Stimulated activated CD4-positive, alpha-beta T cell treated with anti-CD3 and anti-CD28 coated beads, Interleukin-4, amount 100 ng/mL, for 4 hours (primary cell): ENCODE measurements around the gene APOBEC3G.

Experiments
- DNase-seq, 2 experiments: peaks; one replicate each; pipeline ENCODE4 v3.0.0-alpha.2; 2020

The APOBEC3G gene

GRCh38 chr22:39128508-39128907 is 51.4 kb downstream of the APOBEC3G start:
- no peak for DNase-seq

- no peak for DNase-seq
These were observed 52.0 kb downstream of the APOBEC3G start for GRCh38 chr22:39129081-39129480.

GRCh38 chr22:39129746-39130145 is 52.7 kb downstream of the APOBEC3G start:
- DNase-seq, result no peak

- DNase-seq, result no peak
These were observed 53.2 kb downstream of the APOBEC3G start for GRCh38 chr22:39130152-39130704.

DNA sequence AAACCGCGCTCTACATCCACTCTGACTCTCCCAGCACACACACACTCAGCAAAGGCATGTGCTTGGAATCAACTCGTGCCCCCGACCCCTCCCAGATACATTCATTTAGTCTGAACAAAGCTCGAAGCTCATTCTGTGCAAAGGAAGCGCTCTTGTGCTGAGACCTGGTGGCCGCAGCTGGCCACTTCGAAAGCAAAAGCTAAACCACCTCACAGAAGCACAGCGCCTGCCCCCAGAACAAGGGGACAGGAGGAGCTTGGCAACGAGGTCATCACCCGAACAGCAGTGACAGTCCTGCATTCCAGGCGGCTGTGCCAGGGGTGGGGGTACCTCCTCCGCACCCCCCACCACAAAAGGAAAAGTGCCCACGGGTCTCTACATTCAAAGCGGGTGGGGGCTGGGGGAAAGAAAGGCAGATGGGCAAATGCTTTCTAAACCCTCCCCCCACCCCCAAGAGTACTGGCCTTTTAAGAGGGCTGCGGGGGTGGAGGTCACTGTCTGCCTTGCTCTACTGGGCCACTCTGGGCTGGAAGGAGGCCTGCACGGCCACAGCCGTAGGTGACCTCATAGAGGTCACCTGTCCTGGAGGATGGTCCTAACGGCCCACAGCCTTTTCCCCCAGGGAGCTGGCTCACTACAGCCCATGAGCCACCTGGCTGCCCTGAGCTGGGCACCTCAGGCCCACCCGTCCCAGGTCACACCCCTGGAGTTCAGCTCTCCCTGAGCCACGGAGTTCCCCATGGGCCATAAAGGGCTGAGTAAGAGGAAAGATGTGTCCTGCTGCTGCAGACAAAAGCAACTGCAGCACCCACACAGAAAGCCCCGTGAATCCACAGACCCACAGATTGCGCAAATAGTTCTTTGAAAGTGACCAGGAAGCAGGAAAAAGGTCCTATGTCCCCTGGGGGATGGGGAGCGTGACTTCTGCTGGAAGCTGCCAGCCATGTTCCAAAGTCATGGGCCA is 54.1 kb downstream of the APOBEC3G start:
- DNase-seq, result no peak

DNA sequence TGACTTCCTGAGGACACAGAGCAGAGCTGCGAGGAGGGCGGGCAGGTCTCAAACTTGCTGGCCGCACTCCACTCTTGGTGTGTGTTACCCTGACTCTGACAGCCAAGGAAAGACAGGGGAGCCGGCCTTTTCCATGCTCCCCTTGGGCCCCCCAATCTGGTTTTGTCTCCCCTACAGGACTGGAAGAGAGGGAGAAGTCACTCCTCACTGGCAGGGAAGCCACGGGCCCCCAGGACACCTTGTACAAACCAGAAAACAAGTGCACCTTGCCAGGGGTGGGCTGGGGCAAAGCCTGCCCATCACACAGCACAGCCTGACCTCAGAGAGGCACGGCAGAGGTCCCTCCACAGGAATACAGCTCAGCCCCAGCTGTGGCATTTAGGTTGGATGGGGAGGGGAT is 55.2 kb downstream of the APOBEC3G start:
- DNase-seq, result no peak

DNA sequence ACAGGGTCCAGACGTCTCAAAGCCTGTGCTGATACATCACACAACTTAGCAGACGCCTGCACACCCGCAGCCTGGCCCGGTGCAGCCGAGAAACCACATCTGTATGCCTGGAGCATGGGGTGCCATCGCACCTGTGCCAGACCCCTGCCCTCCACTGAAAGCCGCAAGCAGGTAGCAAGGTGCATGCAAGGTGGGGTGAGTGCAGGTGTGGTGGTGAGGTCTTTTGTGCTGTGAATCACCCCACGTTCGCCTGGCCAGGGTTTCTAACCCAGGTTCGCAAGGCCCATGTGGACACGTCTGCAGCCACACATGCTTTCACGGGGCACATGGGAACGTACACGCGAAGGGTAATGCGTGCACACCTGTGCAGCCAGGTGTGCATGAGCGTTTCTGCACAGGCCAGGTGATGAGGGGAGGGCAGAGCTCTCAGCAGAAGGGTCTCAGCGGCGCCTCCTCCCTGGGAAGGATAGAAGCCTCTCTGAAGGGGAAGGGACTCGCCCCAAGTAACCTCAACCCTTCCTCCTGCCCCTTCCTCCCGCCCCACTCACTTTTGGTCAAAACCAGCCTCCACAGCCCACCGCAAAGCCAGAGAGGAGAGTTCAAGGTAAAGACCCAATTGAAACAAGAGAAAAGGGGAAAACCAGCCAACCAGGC is 55.9 kb downstream of the APOBEC3G start:
- no peak for DNase-seq

DNA sequence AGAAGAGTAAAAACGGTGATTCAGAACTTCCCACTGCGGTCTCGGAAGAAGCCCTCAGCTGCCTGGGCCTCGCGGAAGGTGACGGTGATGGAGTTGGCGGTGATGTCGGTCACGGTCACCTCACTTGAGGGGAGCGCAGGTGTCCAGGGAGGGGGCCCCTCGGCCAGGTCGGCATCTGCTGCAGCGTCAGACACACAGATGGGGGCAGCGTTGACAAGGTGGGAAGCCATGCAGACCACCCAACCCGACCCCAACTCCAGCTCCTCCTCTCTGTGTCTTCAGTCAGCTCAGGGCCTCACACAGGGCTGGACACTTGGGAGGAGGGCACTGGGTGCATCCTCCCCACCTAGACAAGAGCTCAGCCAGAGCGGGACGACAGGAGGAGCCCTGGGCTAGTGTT is 56.8 kb downstream of the APOBEC3G start:
- no peak for DNase-seq

DNA sequence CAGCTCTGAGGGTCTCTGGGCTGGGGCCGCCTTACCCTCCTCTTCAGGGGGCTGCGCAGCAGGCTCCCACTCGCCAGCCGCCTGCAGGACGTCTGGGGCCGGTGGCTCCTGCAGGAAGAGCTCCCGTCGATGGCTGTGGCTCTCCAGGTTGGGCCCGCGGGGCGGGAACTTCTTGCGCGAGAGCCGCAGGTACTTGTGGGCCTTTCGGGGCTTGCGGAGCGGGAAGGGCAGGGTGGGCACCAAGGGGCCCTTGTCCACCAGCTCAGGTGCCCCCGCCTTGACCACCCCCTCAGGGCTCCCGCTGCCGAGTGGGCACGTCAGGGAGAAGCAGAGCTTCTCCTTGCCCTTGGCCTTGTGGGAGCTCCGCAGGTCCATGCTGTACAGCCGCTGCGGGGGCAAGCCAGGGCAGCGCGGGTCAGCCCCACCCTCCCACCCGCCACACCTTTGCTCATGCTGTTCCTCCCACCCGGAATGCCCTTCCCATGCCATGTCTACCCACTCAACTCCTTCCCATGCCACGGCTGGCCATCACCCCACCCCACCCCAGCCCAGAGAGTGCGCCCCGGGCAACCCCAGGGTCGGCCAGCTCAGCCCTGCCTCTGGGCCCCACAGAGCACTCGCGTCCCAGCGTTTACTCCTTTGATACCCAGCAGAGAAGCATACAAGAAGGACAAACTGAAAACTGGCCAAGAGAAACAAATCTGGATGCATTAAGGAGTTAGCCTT is 57.5 kb downstream of the APOBEC3G start:
- no peak for DNase-seq

- DNase-seq, result peak in 1 of 2 experiments; percentile 32
These were observed 58.2 kb downstream of the APOBEC3G start for GRCh38 chr22:39135092-39135896.

- DNase-seq, result no peak
These were observed 59.2 kb downstream of the APOBEC3G start for GRCh38 chr22:39136317-39136716.
